ENCODE data around the gene ALDH1A1. TPM values are rescaled to one million over a fixed set of nuclear protein-coding genes. Genes with fewer than 3 reads are reported as not detected.
A peak's percentile ranks its signal among the peaks of the same experiment; 100 is the strongest.

Gene ALDH1A1
- total RNA-seq, 2 experiments from 2014 or later, result not detected

GRCh38 chr9:72856972-72857623 lies 95.8 kb downstream of the ALDH1A1 start:
- POLR2A ChIA-PET, result interaction anchor here (0.6 kb wide), 1 partner anchor 662 kb away, joined by 3 read pairs; no protein-coding TSS in a partner anchor
- intact Hi-C loops (cut with micrococcal nuclease; ENCODE audit: unreplicated experiment), result loop anchor here (5.0 kb wide), 1 partner anchor 225 kb away; no protein-coding TSS in a partner anchor
- Histone ChIP-seq H3K79me2 (ENCODE audit: insufficient read depth, low read depth, low read length) (no peaks in the 10 kb centered on the region), H3K4me2 (ENCODE audit: low read length) (no peak overlapping the region), H3K4me3 (ENCODE audit: low read depth, low read length, poor library complexity, severe bottlenecking) (no peak overlapping the region), H3K27ac (ENCODE audit: low read depth, low read length, poor library complexity, severe bottlenecking) (no peak overlapping the region), H3K9me3 (ENCODE audit: low read length) (no peaks in the 10 kb centered on the region), H3K36me3 (ENCODE audit: insufficient read depth, low read length) (no peaks in the 10 kb centered on the region), H3K4me1 (ENCODE audit: insufficient read depth, low read length, poor library complexity, severe bottlenecking) (no peaks in the 10 kb centered on the region), H3K9me2 (ENCODE audit: insufficient read depth, low read length) (no peaks in the 10 kb centered on the region), H2AFZ (ENCODE audit: low read length) (no peak overlapping the region), H4K20me1 (ENCODE audit: insufficient read depth, low read length) (no peaks in the 10 kb centered on the region)
- no TSS peak for BruUV-seq (replicated peaks)
- CTCF ChIA-PET (ENCODE audit: unreplicated experiment), result no interaction called here
- DNase-seq (ENCODE audit: low spot score), result peak; percentile 31
- TF ChIP-seq EZH2phosphoT487 (IDR thresholded peaks at IDR 0.05; ENCODE audit: borderline replicate concordance, low read depth, low read length) (no peak), CTCF (conservative IDR thresholded peaks at IDR 0.05; ENCODE audit: low read length) (peak; percentile 79)

- H3K36me3 ChIP-seq (ENCODE audit: insufficient read depth, low read length), result no peaks in the 10 kb centered on the region
- no peaks in the 10 kb centered on the region for H4K20me1 ChIP-seq (ENCODE audit: insufficient read depth, low read length)
- no peak overlapping the region for H2AFZ ChIP-seq (ENCODE audit: low read length)
- POLR2A ChIA-PET, result no interaction called here
- CTCF ChIA-PET (ENCODE audit: unreplicated experiment), result no interaction called here
- no peak overlapping the region for H3K27ac ChIP-seq (ENCODE audit: low read depth, low read length, poor library complexity, severe bottlenecking)
- intact Hi-C loops (cut with micrococcal nuclease; ENCODE audit: unreplicated experiment), result loop anchor here (5.0 kb wide), 1 partner anchor 226 kb away; no protein-coding TSS in a partner anchor
- H3K4me2 ChIP-seq (ENCODE audit: low read length), result no peak overlapping the region
- no peaks in the 10 kb centered on the region for H3K79me2 ChIP-seq (ENCODE audit: insufficient read depth, low read depth, low read length)
- no peaks in the 10 kb centered on the region for H3K9me3 ChIP-seq (ENCODE audit: low read length)
- no peak overlapping the region for H3K4me3 ChIP-seq (ENCODE audit: low read depth, low read length, poor library complexity, severe bottlenecking)
- H3K9me2 ChIP-seq (ENCODE audit: insufficient read depth, low read length), result no peaks in the 10 kb centered on the region
- TF ChIP-seq EZH2phosphoT487 (IDR thresholded peaks at IDR 0.05; ENCODE audit: borderline replicate concordance, low read depth, low read length) (no peak), CTCF (conservative IDR thresholded peaks at IDR 0.05; ENCODE audit: low read length) (no peak)
- no TSS peak for BruUV-seq (replicated peaks)
- no peaks in the 10 kb centered on the region for H3K4me1 ChIP-seq (ENCODE audit: insufficient read depth, low read length, poor library complexity, severe bottlenecking)
- DNase-seq (ENCODE audit: low spot score), result no peak
These were observed 96.8 kb downstream of the ALDH1A1 start for GRCh38 chr9:72855890-72856523.

- CTCF ChIA-PET (ENCODE audit: unreplicated experiment), result no interaction called here
- DNase-seq (ENCODE audit: low spot score), result no peak
- H3K36me3 ChIP-seq (ENCODE audit: insufficient read depth, low read length), result no peaks in the 10 kb centered on the region
These were observed 97.5 kb downstream of the ALDH1A1 start for GRCh38 chr9:72855321-72855720.

More at GRCh38 chr9:72855321-72855720, 97.5 kb downstream of the ALDH1A1 start:
- Histone ChIP-seq H3K27ac (ENCODE audit: low read depth, low read length, poor library complexity, severe bottlenecking) (no peak overlapping the region), H2AFZ (ENCODE audit: low read length) (no peak overlapping the region), H3K4me3 (ENCODE audit: low read depth, low read length, poor library complexity, severe bottlenecking) (no peak overlapping the region), H3K4me1 (ENCODE audit: insufficient read depth, low read length, poor library complexity, severe bottlenecking) (no peaks in the 10 kb centered on the region), H3K4me2 (ENCODE audit: low read length) (no peak overlapping the region), H4K20me1 (ENCODE audit: insufficient read depth, low read length) (no peaks in the 10 kb centered on the region), H3K9me3 (ENCODE audit: low read length) (no peaks in the 10 kb centered on the region), H3K79me2 (ENCODE audit: insufficient read depth, low read depth, low read length) (no peaks in the 10 kb centered on the region), H3K9me2 (ENCODE audit: insufficient read depth, low read length) (no peaks in the 10 kb centered on the region)
- no TSS peak for BruUV-seq (replicated peaks)
- no peak for TF ChIP-seq CTCF (conservative IDR thresholded peaks at IDR 0.05; ENCODE audit: low read length)
- TF ChIP-seq EZH2phosphoT487 (IDR thresholded peaks at IDR 0.05; ENCODE audit: borderline replicate concordance, low read depth, low read length), result no peak
- intact Hi-C loops (cut with micrococcal nuclease; ENCODE audit: unreplicated experiment), result loop anchor here (5.0 kb wide), 1 partner anchor 227 kb away; no protein-coding TSS in a partner anchor
- POLR2A ChIA-PET, result interaction anchor here (0.6 to 0.7 kb wide), 2 partner anchors 269 to 793 kb away, joined by 5 to 7 read pairs; no protein-coding TSS in a partner anchor
